IPS-NIHi7 (cell line): Measurements from ENCODE around the gene ATP2B2.
A peak's percentile ranks its signal among the peaks of the same experiment; 100 is the strongest.
"Not testable (repeated sequence)": the region's sequence is repeated elsewhere in the genome, so short reads cannot be mapped to it uniquely, and the experiment has no call there.

Experiments used
- DNase-seq: peaks from one replicate; pipeline ENCODE4 v3.0.0; 2012; ENCODE audit warnings: mixed read lengths; ENCODE audit errors: extremely low spot score

Gene ATP2B2

GRCh38 chr3:10303105-10303504 is 202.3 kb downstream of the ATP2B2 start:
- no peak for DNase-seq

GRCh38 chr3:10300087-10300486 is 205.3 kb downstream of the ATP2B2 start:
- no peak for DNase-seq

GRCh38 chr3:10299679-10300078 is 205.7 kb downstream of the ATP2B2 start:
- DNase-seq = no peak

GRCh38 chr3:10299175-10299574 is 206.2 kb downstream of the ATP2B2 start:
- DNase-seq = no peak

GRCh38 chr3:10298064-10298463 is 207.3 kb downstream of the ATP2B2 start:
- not testable (repeated sequence) for DNase-seq

- DNase-seq = no peak
Observed at GRCh38 chr3:10294030-10294586, 211.3 kb downstream of the ATP2B2 start.

- DNase-seq = no peak
Observed at GRCh38 chr3:10292505-10293419, 212.6 kb downstream of the ATP2B2 start, which contains the start of gene GHRL. Gene GHRL (minus strand): TSS chr3:10292947. CDS start chr3:10290180, 2,767 bp downstream.

GRCh38 chr3:10291641-10292040 is 213.7 kb downstream of the ATP2B2 start:
- no peak for DNase-seq

- DNase-seq = no peak
Observed at GRCh38 chr3:10290481-10291176, 214.8 kb downstream of the ATP2B2 start.

GRCh38 chr3:10289787-10290355 is 215.5 kb downstream of the ATP2B2 start:
- DNase-seq = no peak

GRCh38 chr3:10289077-10289476 is 216.3 kb downstream of the ATP2B2 start:
- no peak for DNase-seq

- no peak for DNase-seq
Observed at GRCh38 chr3:10288575-10288960, 216.8 kb downstream of the ATP2B2 start.

GRCh38 chr3:10287936-10288574 is 217.3 kb downstream of the ATP2B2 start:
- no peak for DNase-seq

- peak; percentile 89 for DNase-seq
Observed at GRCh38 chr3:10286596-10287295, 218.6 kb downstream of the ATP2B2 start.

GRCh38 chr3:10286133-10286524 is 219.3 kb downstream of the ATP2B2 start:
- no peak for DNase-seq

GRCh38 chr3:10285272-10286132 is 219.9 kb downstream of the ATP2B2 start:
- DNase-seq = no peak

GRCh38 chr3:10284496-10284895 is 220.9 kb downstream of the ATP2B2 start:
- DNase-seq = no peak

GRCh38 chr3:10283638-10284037 is 221.7 kb downstream of the ATP2B2 start:
- DNase-seq = no peak

GRCh38 chr3:10281951-10282350 is 223.4 kb downstream of the ATP2B2 start:
- no peak for DNase-seq

GRCh38 chr3:10280571-10280970 is 224.8 kb downstream of the ATP2B2 start:
- no peak for DNase-seq
